ENCODE measurements around the gene SYNRG.

- TF ChIP-seq CTCF (optimal IDR thresholded peaks at IDR 0.05 in 1 of 3, IDR thresholded peaks at IDR 0.05 in 1 of 3, conservative IDR thresholded peaks at IDR 0.05 in 1 of 3; ENCODE audit: extremely low read depth in 1 of 3, insufficient read depth in 2 of 3, low read length in 3 of 3), result no peak
- no peak for TF ChIP-seq EZH2 (IDR thresholded peaks at IDR 0.05; ENCODE audit: low read length)
Observed at GRCh38 chr17:37517881-37518280, 91.3 kb downstream of the SYNRG start.
